Uterus (tissue), 2 donors: ENCODE results near the gene OLIG1.

ENCODE experiments used
- POLR2A ChIP-seq, 2 donors: fragments of 450-650 bp; IDR thresholded peaks; one replicate each; pipeline ENCODE4 v1.6.1; 2016; ENCODE audit warnings: antibody characterized with exemption in 2 of 2, mild to moderate bottlenecking in 1 of 2, moderate library complexity in 1 of 2
- TF ChIP-seq, protein P1 (sequence below), 4 experiments: fragments of 200-600 bp in 2 of 4; fragments of 450-650 bp in 2 of 4; sonication (generic) in 2 of 4; IDR thresholded peaks; one replicate each; pipeline ENCODE4 v1.5.1; 2016 to 2019; ENCODE audit warnings: antibody characterized with exemption in 4 of 4, mild to moderate bottlenecking in 2 of 4, moderate library complexity in 1 of 4

DNA sequence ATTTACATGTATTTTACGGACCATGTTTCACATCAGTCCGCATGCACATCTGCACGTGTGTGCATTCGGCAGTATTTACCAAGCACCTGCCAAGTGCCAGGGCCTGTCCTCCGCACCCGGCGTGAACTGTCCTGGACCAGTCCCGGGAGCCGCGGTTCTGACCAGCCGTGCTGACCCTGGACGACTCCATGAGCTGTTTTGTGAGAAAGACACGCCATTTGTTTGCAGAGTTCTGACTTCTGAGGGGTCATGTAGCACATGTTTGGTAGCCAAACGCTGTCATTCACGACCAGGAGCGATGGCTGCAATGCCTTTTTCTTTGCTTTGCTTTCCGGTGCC lies 47.5 kb upstream of the OLIG1 start:
- TF ChIP-seq POLR2A (IDR thresholded peaks at IDR 0.05), result no peak
- TF ChIP-seq, protein P1, sequence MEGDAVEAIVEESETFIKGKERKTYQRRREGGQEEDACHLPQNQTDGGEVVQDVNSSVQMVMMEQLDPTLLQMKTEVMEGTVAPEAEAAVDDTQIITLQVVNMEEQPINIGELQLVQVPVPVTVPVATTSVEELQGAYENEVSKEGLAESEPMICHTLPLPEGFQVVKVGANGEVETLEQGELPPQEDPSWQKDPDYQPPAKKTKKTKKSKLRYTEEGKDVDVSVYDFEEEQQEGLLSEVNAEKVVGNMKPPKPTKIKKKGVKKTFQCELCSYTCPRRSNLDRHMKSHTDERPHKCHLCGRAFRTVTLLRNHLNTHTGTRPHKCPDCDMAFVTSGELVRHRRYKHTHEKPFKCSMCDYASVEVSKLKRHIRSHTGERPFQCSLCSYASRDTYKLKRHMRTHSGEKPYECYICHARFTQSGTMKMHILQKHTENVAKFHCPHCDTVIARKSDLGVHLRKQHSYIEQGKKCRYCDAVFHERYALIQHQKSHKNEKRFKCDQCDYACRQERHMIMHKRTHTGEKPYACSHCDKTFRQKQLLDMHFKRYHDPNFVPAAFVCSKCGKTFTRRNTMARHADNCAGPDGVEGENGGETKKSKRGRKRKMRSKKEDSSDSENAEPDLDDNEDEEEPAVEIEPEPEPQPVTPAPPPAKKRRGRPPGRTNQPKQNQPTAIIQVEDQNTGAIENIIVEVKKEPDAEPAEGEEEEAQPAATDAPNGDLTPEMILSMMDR (IDR thresholded peaks at IDR 0.05), result no peak
